Stimulated activated naive CD8-positive, alpha-beta T cell treated with anti-CD3 and anti-CD28 coated beads, Interleukin-15, Interleukin-2, amounts not matched to agents 100 ng/mL and 50 ng/mL, for 24 hours (primary cell): ENCODE results near the gene RPTOR.

ENCODE experiments used
- H3K27ac Mint-ChIP-seq: one replicate; pipeline ENCODE4 v1.8.0; 2021; ENCODE audit warnings: mild to moderate bottlenecking, mixed read lengths
- H3K27me3 Mint-ChIP-seq: one replicate; pipeline ENCODE4 v1.8.0; 2021; ENCODE audit warnings: mixed read lengths
- H3K36me3 Mint-ChIP-seq: one replicate; pipeline ENCODE4 v1.8.0; 2021; ENCODE audit warnings: low read depth, mixed read lengths
- H3K4me1 Mint-ChIP-seq: one replicate; pipeline ENCODE4 v1.8.0; 2021; ENCODE audit warnings: low read depth, mixed read lengths
- H3K4me3 Mint-ChIP-seq: one replicate; pipeline ENCODE4 v1.8.0; 2021; ENCODE audit warnings: mild to moderate bottlenecking, mixed read lengths
- H3K9me3 Mint-ChIP-seq: one replicate; pipeline ENCODE4 v1.8.0; 2021; ENCODE audit warnings: mixed read lengths

The RPTOR gene

GRCh38 chr17:80855948-80856862, 311.6 kb downstream of the RPTOR start:
- peaks cover 59% of the 10 kb centered on the region for H3K36me3 Mint-ChIP-seq
- H3K4me1 Mint-ChIP-seq = peaks cover 57% of the 10 kb centered on the region

GRCh38 chr17:80856863-80857755, 312.5 kb downstream of the RPTOR start:
- H3K27ac Mint-ChIP-seq = peak overlapping the region; percentile 98
- peaks cover 66% of the 10 kb centered on the region for H3K4me1 Mint-ChIP-seq
- H3K4me3 Mint-ChIP-seq = peak overlapping the region; percentile 54
- no peaks in the 10 kb centered on the region for H3K27me3 Mint-ChIP-seq
- H3K9me3 Mint-ChIP-seq = no peaks in the 10 kb centered on the region
- H3K36me3 Mint-ChIP-seq = peaks cover 64% of the 10 kb centered on the region

More at GRCh38 chr17:80855948-80856862, 311.6 kb downstream of the RPTOR start:
- Mint-ChIP-seq H3K27me3 (no peaks in the 10 kb centered on the region), H3K27ac (peak overlapping the region; percentile 98), H3K9me3 (no peaks in the 10 kb centered on the region), H3K4me3 (peak overlapping the region; percentile 54)

GRCh38 chr17:80857756-80858171, 313.1 kb downstream of the RPTOR start:
- Mint-ChIP-seq H3K36me3 (peaks cover 69% of the 10 kb centered on the region), H3K27ac (peak overlapping the region; percentile 98), H3K4me1 (peaks cover 72% of the 10 kb centered on the region), H3K27me3 (no peaks in the 10 kb centered on the region), H3K9me3 (no peaks in the 10 kb centered on the region), H3K4me3 (no peak overlapping the region)

DNA sequence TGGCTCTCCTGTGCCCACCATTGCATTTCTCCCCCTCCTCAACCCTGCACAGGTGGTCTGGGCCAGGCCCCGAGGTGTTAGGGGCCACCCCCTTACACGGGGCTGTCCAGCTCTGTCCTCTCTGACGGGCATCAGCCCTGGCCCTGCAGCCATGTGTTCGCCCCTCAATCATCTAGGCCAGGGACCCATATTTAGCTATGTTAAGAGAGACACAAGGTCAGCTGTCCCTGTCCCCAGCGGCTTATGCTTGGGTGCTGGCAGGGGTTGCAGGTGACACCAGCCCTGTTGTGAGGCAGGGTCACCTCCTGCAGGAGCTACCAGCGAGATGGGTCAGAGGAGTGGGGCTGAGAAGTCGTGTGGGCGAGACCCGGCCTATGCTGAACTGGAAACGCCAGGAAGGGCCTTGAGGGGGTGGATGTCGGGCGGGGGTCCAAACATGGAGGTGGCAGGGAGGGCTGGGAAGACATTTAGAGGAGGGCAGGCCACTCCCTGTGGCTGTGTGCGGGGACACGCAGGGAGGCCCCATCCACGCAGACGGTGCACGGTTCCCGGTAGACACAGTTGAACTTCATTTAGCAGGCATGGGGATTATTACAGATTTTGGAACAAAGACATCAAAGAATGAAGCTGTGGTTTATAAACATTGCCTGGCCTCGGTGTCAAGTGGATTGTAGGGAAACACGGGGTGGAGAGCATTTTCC, 313.8 kb downstream of the RPTOR start:
- no peaks in the 10 kb centered on the region for H3K27me3 Mint-ChIP-seq
- H3K27ac Mint-ChIP-seq = peak overlapping the region; percentile 98
- H3K4me3 Mint-ChIP-seq = no peak overlapping the region
- H3K4me1 Mint-ChIP-seq = peaks cover 79% of the 10 kb centered on the region
- peaks cover 75% of the 10 kb centered on the region for H3K36me3 Mint-ChIP-seq
- H3K9me3 Mint-ChIP-seq = peaks cover 4% of the 10 kb centered on the region

GRCh38 chr17:80859002-80859941, 314.6 kb downstream of the RPTOR start:
- H3K36me3 Mint-ChIP-seq = peaks cover 84% of the 10 kb centered on the region
- peaks cover 9% of the 10 kb centered on the region for H3K9me3 Mint-ChIP-seq
- peaks cover 87% of the 10 kb centered on the region for H3K4me1 Mint-ChIP-seq
- no peak overlapping the region for H3K4me3 Mint-ChIP-seq
- no peaks in the 10 kb centered on the region for H3K27me3 Mint-ChIP-seq
- peak overlapping the region; percentile 98 for H3K27ac Mint-ChIP-seq

GRCh38 chr17:80860101-80860671, 315.5 kb downstream of the RPTOR start:
- Mint-ChIP-seq H3K27me3 (no peaks in the 10 kb centered on the region), H3K9me3 (peaks cover 12% of the 10 kb centered on the region), H3K36me3 (peaks cover 83% of the 10 kb centered on the region), H3K27ac (peak overlapping the region; percentile 91), H3K4me3 (no peak overlapping the region), H3K4me1 (peaks cover 92% of the 10 kb centered on the region)

DNA sequence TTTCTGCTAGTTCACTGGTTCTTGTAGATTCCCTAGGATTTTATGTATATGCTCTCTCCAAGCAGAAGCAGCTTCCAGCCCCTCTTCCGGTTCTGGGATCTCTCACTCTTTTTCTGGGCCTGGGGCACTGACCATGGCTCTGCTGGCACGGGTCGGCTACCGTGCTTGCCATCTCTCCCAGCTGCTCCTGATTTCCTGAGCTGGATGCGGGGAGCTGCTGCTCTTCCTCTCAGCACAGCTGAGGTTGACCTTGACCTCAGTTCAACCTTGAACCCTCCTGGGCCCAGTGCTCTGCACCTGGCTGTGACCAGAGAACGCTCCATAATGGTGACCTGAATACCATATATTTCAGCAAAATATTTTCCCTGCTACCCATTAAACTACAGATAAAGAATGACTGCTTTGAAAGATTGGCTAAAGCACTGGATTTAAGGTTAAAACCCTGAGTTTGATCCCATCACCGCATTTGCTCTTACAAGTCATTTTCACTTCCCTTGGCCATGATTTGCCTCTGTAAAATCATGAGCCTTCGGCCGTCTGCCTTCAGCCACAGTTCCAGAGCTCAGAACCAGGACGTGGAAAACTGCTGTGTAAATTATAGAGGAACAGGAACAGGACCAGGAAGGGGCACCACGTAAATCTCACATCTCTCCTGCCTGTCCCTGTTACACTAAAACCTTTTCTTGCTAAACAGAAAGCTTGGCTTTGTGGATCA, 316.2 kb downstream of the RPTOR start:
- Mint-ChIP-seq H3K4me1 (peaks cover 91% of the 10 kb centered on the region), H3K36me3 (peaks cover 78% of the 10 kb centered on the region), H3K4me3 (no peak overlapping the region), H3K9me3 (peaks cover 12% of the 10 kb centered on the region), H3K27ac (peak overlapping the region; percentile 91), H3K27me3 (no peaks in the 10 kb centered on the region)

- Mint-ChIP-seq H3K27me3 (no peaks in the 10 kb centered on the region), H3K4me3 (no peak overlapping the region), H3K27ac (peak overlapping the region; percentile 91), H3K4me1 (peaks cover 89% of the 10 kb centered on the region), H3K36me3 (peaks cover 75% of the 10 kb centered on the region), H3K9me3 (peaks cover 12% of the 10 kb centered on the region)
These were observed 316.8 kb downstream of the RPTOR start for GRCh38 chr17:80861418-80861815.

DNA sequence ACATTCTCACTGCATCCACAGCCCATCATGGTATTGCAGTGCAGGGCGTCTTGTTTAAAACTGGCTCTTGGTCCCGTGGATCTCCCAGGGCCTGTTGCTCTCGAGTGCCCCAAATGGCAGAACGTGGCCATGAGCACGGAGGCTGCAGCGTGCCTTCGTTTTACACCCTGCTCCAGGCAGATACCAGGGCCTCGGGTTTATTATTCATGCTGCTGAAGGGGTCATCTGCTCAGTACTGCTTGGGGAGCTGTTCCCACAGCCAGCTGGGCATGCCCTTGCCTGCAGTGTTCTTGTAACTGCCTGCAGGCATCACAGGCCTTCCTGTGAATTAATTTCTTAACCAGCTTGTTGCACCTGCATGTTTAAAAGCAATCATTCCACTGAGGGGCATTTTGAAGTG, 317.3 kb downstream of the RPTOR start:
- Mint-ChIP-seq H3K36me3 (peaks cover 72% of the 10 kb centered on the region), H3K9me3 (peaks cover 12% of the 10 kb centered on the region), H3K27me3 (no peaks in the 10 kb centered on the region), H3K4me3 (no peak overlapping the region), H3K27ac (peak overlapping the region; percentile 91), H3K4me1 (peaks cover 89% of the 10 kb centered on the region)

- H3K4me3 Mint-ChIP-seq = no peak overlapping the region
- peaks cover 89% of the 10 kb centered on the region for H3K4me1 Mint-ChIP-seq
- H3K27ac Mint-ChIP-seq = peak overlapping the region; percentile 91
- H3K36me3 Mint-ChIP-seq = peaks cover 69% of the 10 kb centered on the region
- no peaks in the 10 kb centered on the region for H3K27me3 Mint-ChIP-seq
- H3K9me3 Mint-ChIP-seq = peaks cover 12% of the 10 kb centered on the region
These were observed 317.9 kb downstream of the RPTOR start for GRCh38 chr17:80862481-80862961.

- H3K27ac Mint-ChIP-seq = peak overlapping the region; percentile 91
- H3K36me3 Mint-ChIP-seq = peaks cover 69% of the 10 kb centered on the region
- no peaks in the 10 kb centered on the region for H3K27me3 Mint-ChIP-seq
- H3K4me3 Mint-ChIP-seq = no peak overlapping the region
- peaks cover 12% of the 10 kb centered on the region for H3K9me3 Mint-ChIP-seq
- H3K4me1 Mint-ChIP-seq = peaks cover 89% of the 10 kb centered on the region
These were observed 318.3 kb downstream of the RPTOR start for GRCh38 chr17:80862978-80863377.

DNA sequence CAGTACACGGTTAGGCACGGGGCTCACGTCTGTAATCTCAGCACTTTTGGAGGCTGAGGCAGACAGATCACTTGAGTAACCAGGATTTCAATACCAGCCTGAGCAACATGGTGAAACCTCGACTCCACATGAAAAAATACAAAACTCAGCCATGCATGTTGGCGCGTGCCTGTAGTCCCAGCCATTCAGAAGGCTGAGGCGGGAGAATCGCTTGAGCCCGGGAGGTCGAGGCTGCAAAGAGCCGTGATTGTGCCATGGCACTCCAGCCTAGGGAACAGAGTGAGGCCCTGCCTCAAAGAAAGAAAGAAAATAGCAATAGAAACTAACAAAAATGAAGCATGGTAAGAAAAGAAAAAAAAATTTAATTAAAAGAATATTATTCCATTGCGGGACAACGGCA, 319.0 kb downstream of the RPTOR start:
- peaks cover 12% of the 10 kb centered on the region for H3K9me3 Mint-ChIP-seq
- H3K27me3 Mint-ChIP-seq = no peaks in the 10 kb centered on the region
- peaks cover 89% of the 10 kb centered on the region for H3K4me1 Mint-ChIP-seq
- no peak overlapping the region for H3K4me3 Mint-ChIP-seq
- H3K36me3 Mint-ChIP-seq = peaks cover 69% of the 10 kb centered on the region
- H3K27ac Mint-ChIP-seq = peak overlapping the region; percentile 91

DNA sequence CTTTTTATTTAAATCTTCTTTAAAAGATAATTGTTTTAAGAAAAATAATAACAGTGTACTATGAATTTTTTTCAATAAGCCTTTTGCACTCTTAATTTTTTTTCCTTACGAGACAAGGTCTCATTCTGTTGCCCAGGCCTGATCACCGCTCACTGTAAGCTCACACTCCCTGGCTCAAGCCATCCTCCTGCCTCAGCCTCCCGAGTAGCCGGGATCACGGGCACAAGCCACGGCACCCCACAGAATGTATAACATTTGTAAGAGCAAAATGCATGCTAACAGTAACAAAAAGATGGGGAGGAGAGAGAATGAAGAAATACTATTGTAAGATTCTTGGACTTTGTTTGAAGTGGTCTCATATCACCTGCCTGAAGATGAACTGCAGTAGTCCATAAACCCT, 320.1 kb downstream of the RPTOR start:
- Mint-ChIP-seq H3K36me3 (peaks cover 67% of the 10 kb centered on the region), H3K4me1 (peaks cover 89% of the 10 kb centered on the region)

More for the DNA sequence above, 320.1 kb downstream of the RPTOR start:
- peak overlapping the region; percentile 46 for H3K27ac Mint-ChIP-seq
- H3K9me3 Mint-ChIP-seq = peaks cover 12% of the 10 kb centered on the region
- H3K27me3 Mint-ChIP-seq = no peaks in the 10 kb centered on the region
- H3K4me3 Mint-ChIP-seq = no peak overlapping the region
